GM12878 (cell line): ENCODE measurements around the gene CRAMP1.

Source experiments
- BACH1 ChIP-seq: fragments of 450-650 bp; IDR thresholded peaks from 2 replicates; pipeline ENCODE4 v1.6.1; 2017; ENCODE audit warnings: mild to moderate bottlenecking, borderline replicate concordance
- CHD2 ChIP-seq: IDR thresholded peaks from 2 replicates; pipeline ENCODE4 v1.6.1; 2011; ENCODE audit warnings: low read depth, low read length, improper control_type of control experiment, borderline replicate concordance
- CHD4 ChIP-seq: fragments of 200-600 bp; sonication (generic); IDR thresholded peaks from 2 replicates; pipeline ENCODE4 v1.6.1; 2016; ENCODE audit warnings: mild to moderate bottlenecking
- CTCF ChIP-seq, 3 experiments: IDR thresholded peaks in 2 of 3; conservative IDR thresholded peaks in 1 of 3; 2 replicates each; pipeline ENCODE4 v1.5.1; 2011; ENCODE audit warnings: low read depth in 3 of 3, low read length in 3 of 3, mild to moderate bottlenecking in 3 of 3, control low read depth in 2 of 3, moderate library complexity in 2 of 3, inconsistent platforms in 1 of 3, mixed read lengths in 1 of 3; ENCODE audit not compliant: control insufficient read depth in 2 of 3, insufficient read depth in 1 of 3; ENCODE audit errors: extremely low read depth in 1 of 3
- ESRRA ChIP-seq: IDR thresholded peaks from 2 replicates; pipeline ENCODE4 v1.6.1; 2012; ENCODE audit warnings: mild to moderate bottlenecking, low read length, improper control_type of control experiment
- KLF5 ChIP-seq: fragments of 450-650 bp; IDR thresholded peaks from 2 replicates; pipeline ENCODE4 v1.6.1; 2014; ENCODE audit warnings: mild to moderate bottlenecking; ENCODE audit not compliant: partially characterized antibody
- NBN ChIP-seq: fragments of 450-650 bp; IDR thresholded peaks from 2 replicates; pipeline ENCODE4 v1.6.1; 2016
- SUZ12 ChIP-seq: fragments of 200-600 bp; sonication (generic); IDR thresholded peaks from one replicate; pipeline ENCODE4 v1.6.1; 2018; ENCODE audit warnings: antibody characterized with exemption, mild to moderate bottlenecking; ENCODE audit not compliant: unreplicated experiment
- TAF1 ChIP-seq: IDR thresholded peaks from 2 replicates; pipeline ENCODE4 v1.6.1; 2011; ENCODE audit warnings: mild to moderate bottlenecking, low read depth, low read length, borderline replicate concordance
- YY1 ChIP-seq: IDR thresholded peaks from 2 replicates; pipeline ENCODE4 v1.6.1; 2011; ENCODE audit warnings: low read depth, mild to moderate bottlenecking, low read length
- ZNF24 ChIP-seq: fragments of 450-650 bp; IDR thresholded peaks from 2 replicates; pipeline ENCODE4 v1.6.1; 2017; ENCODE audit warnings: antibody characterized with exemption, mild to moderate bottlenecking
- TF ChIP-seq, protein P1 (sequence below): fragments of 150-350 bp; IDR thresholded peaks from 2 replicates; pipeline ENCODE4 v1.6.1; 2014; ENCODE audit warnings: mild to moderate bottlenecking, low read depth, low read length

GRCh38 chr16:1583180-1583579, 29.0 kb upstream of the CRAMP1 start:
- TF ChIP-seq ZNF24 = no peak
- no peak for TF ChIP-seq CHD2
- no peak for TF ChIP-seq CTCF (IDR thresholded peaks at IDR 0.05 in 2 of 3, conservative IDR thresholded peaks at IDR 0.05 in 1 of 3; ENCODE audit: control insufficient read depth in 2 of 3, extremely low read depth in 1 of 3, insufficient read depth in 1 of 3, low read depth in 3 of 3, low read length in 3 of 3)
- TF ChIP-seq ESRRA = no peak
- TF ChIP-seq TAF1 = no peak
- no peak for TF ChIP-seq CHD4
- TF ChIP-seq YY1 = no peak
- no peak for TF ChIP-seq NBN
- no peak for TF ChIP-seq KLF5
- no peak for TF ChIP-seq BACH1
- TF ChIP-seq, protein P1, sequence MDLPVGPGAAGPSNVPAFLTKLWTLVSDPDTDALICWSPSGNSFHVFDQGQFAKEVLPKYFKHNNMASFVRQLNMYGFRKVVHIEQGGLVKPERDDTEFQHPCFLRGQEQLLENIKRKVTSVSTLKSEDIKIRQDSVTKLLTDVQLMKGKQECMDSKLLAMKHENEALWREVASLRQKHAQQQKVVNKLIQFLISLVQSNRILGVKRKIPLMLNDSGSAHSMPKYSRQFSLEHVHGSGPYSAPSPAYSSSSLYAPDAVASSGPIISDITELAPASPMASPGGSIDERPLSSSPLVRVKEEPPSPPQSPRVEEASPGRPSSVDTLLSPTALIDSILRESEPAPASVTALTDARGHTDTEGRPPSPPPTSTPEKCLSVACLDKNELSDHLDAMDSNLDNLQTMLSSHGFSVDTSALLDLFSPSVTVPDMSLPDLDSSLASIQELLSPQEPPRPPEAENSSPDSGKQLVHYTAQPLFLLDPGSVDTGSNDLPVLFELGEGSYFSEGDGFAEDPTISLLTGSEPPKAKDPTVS = no peak
- no peak for TF ChIP-seq SUZ12
